ENCODE results near the gene TREH.

DNA sequence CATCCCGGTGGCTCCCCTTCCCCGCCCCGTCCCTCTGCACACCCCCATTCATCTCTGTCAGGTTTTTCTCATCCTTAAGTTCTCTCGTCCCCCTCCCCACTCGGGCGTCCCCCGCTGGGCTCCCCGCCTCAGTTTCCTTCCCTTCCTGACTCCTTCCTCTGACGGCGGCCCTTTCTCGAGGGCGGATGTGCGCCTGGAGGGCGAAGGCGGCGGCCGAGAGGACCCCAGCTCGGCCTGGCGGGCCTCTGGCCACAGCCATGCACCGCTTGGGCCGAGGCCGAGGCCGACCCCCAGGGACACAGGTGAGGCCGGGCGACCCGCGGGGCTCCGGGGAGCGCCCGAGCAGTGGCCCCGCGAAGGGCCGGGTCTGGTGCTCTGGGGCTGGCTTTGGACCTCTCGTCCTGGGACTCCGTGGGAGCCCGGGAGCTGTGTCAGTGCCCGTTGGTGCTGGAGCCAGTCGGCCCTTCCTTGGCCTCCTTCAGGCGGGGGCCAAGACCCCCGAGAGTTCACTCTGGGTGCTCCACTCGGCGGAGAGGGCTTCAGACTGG lies 69.2 kb downstream of the TREH start:
- TF ChIP-seq, protein P1, sequence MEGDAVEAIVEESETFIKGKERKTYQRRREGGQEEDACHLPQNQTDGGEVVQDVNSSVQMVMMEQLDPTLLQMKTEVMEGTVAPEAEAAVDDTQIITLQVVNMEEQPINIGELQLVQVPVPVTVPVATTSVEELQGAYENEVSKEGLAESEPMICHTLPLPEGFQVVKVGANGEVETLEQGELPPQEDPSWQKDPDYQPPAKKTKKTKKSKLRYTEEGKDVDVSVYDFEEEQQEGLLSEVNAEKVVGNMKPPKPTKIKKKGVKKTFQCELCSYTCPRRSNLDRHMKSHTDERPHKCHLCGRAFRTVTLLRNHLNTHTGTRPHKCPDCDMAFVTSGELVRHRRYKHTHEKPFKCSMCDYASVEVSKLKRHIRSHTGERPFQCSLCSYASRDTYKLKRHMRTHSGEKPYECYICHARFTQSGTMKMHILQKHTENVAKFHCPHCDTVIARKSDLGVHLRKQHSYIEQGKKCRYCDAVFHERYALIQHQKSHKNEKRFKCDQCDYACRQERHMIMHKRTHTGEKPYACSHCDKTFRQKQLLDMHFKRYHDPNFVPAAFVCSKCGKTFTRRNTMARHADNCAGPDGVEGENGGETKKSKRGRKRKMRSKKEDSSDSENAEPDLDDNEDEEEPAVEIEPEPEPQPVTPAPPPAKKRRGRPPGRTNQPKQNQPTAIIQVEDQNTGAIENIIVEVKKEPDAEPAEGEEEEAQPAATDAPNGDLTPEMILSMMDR (IDR thresholded peaks at IDR 0.05; ENCODE audit: insufficient read depth, low read depth, low read length): no peak
- no peak for TF ChIP-seq EZH2 (IDR thresholded peaks at IDR 0.05; ENCODE audit: insufficient read depth, low read length)
